Right cardiac atrium (tissue), 5 donors: ENCODE measurements around the gene VWCE. TPM values are rescaled to one million over a fixed set of nuclear protein-coding genes. Genes with fewer than 3 reads are reported as not detected.
A peak's percentile ranks its signal among the peaks of the same experiment; 100 is the strongest.

Experiments used
- ATAC-seq, 2 donors: fragments of 200-7000 bp; cut with Tn5 transposase; one replicate each; pipeline versions ENCODE4 v1.8.0 to v1.9.1; 2020; ENCODE audit warnings: moderate library complexity in 2 of 2, mild to moderate bottlenecking in 1 of 2
- DNase-seq, 3 donors: peaks; one replicate each; pipeline ENCODE4 v3.0.0-alpha.2; 2020
- H3K27ac ChIP-seq: one replicate; pipeline ENCODE4 v1.5.1; 2013; ENCODE audit warnings: mild to moderate bottlenecking, low read length, control low read depth, moderate library complexity
- H3K27me3 ChIP-seq: one replicate; pipeline ENCODE4 v1.6.1; 2013; ENCODE audit not compliant: control insufficient read depth, insufficient read depth
- H3K4me1 ChIP-seq: one replicate; pipeline ENCODE4 v1.6.1; 2013; ENCODE audit warnings: low read length; ENCODE audit not compliant: control insufficient read depth, insufficient read depth
- H3K4me3 ChIP-seq: one replicate; pipeline ENCODE4 v1.5.1; 2013; ENCODE audit warnings: low read length, control low read depth
- H3K9me3 ChIP-seq: one replicate; pipeline ENCODE4 v1.6.1; 2013; ENCODE audit warnings: low read length; ENCODE audit not compliant: control insufficient read depth
- WGBS: extraction: QIAGEN DNeasy Blood & Tissue Kit; methylation state at CpG from one replicate; pipeline ENCODE4 v1.1.7; 2013; 5-methylcytosine and 5-hydroxymethylcytosine counted together
- intact Hi-C, 4 donors: fragments of 100-400 bp; cut with DNase I; formaldehyde crosslinking; loops; one replicate each; pipeline versions ENCODE4 v1.11.0 to v1.14.0; 2022 to 2023
- polyA plus RNA-seq: library from polyadenylated mRNA; stranded (reverse); fragments of 200-250 nt; gene quantifications from one replicate; pipeline ENCODE4 v1.2.3, GENCODE V29; 2013
- total RNA-seq, 4 donors: library from RNA; stranded (reverse); fragmentation: NEBNext Ultra II Directional; extraction: Animal tissue kit (Norgen Biotek cat#: 25700); gene quantifications; one replicate each; pipeline ENCODE4 v1.2.1, GENCODE V29; 2021
- donor health status: healthy with polysubstance abuse.
- donor health status: DM: no; HTN: yes; CAD: no.
- donor health status: DM: no; HTN: no; CAD: no.
- donor health status: DM: no; HTN: yes; CAD: no; lungs with severe emphysema.
- donor health status: DM: yes; HTN: yes; CAD: no.

VWCE gene
- total and polyA plus RNA-seq, 5 donors, result 0.70 to 2.2 (median 1.1) TPM

- DNase-seq, result peak in 2 of 3 donors; percentile 52 to 75
- Histone ChIP-seq H3K9me3 (no peaks in the 10 kb centered on the region), H3K4me1 (peaks cover 8% of the 10 kb centered on the region), H3K27me3 (no peaks in the 10 kb centered on the region), H3K27ac (no peak overlapping the region), H3K4me3 (no peak overlapping the region)
- 19% methylated on average over 5 of the region's 5 CpGs for WGBS
- ATAC-seq, result peak; percentile 56 to 81
- intact Hi-C loops, result no loop called here
Measured at GRCh38 chr11:61297746-61298145, 2.6 kb upstream of the VWCE start.

GRCh38 chr11:61297341-61297740 is 2.2 kb upstream of the VWCE start:
- H3K27me3 ChIP-seq, result no peaks in the 10 kb centered on the region
- no peaks in the 10 kb centered on the region for H3K9me3 ChIP-seq
- no peak overlapping the region for H3K27ac ChIP-seq
- peaks cover 8% of the 10 kb centered on the region for H3K4me1 ChIP-seq
- ATAC-seq, result no peak
- 28% methylated on average over 1 of the region's 1 CpG for WGBS
- no peak for DNase-seq
- intact Hi-C loops, result no loop called here
- H3K4me3 ChIP-seq, result no peak overlapping the region

GRCh38 chr11:61295596-61295926 is 445 bp upstream of the VWCE start:
- H3K4me1 ChIP-seq, result peaks cover 8% of the 10 kb centered on the region
- ATAC-seq, result no peak
- WGBS, result 56% methylated on average over 12 of the region's 12 CpGs
- no peak overlapping the region for H3K27ac ChIP-seq
- H3K27me3 ChIP-seq, result no peaks in the 10 kb centered on the region
- DNase-seq, result peak in 1 of 3 donors; percentile 40
- H3K9me3 ChIP-seq, result no peaks in the 10 kb centered on the region
- H3K4me3 ChIP-seq, result no peak overlapping the region
- intact Hi-C loops, result no loop called here

GRCh38 chr11:61293867-61294716 is 1.0 kb downstream of the VWCE start:
- H3K4me3 ChIP-seq, result peak overlapping the region; percentile 62
- peaks cover 8% of the 10 kb centered on the region for H3K4me1 ChIP-seq
- H3K9me3 ChIP-seq, result no peaks in the 10 kb centered on the region
- WGBS, result under 1% methylated on average over 60 of the region's 60 CpGs
- no peak overlapping the region for H3K27ac ChIP-seq
- intact Hi-C loops, result no loop called here
- no peaks in the 10 kb centered on the region for H3K27me3 ChIP-seq
- ATAC-seq, result peak; percentile 58
- DNase-seq, result peak; percentile 61 to 89 (median 80)

GRCh38 chr11:61292356-61292755 is 2.8 kb downstream of the VWCE start:
- H3K27ac ChIP-seq, result no peak overlapping the region
- peaks cover 5% of the 10 kb centered on the region for H3K4me1 ChIP-seq
- ATAC-seq (no peak), DNase-seq (no peak)
- intact Hi-C loops, result no loop called here
- H3K9me3 ChIP-seq, result no peaks in the 10 kb centered on the region
- no peaks in the 10 kb centered on the region for H3K27me3 ChIP-seq
- 90% methylated on average over 2 of the region's 2 CpGs for WGBS
- H3K4me3 ChIP-seq, result no peak overlapping the region

GRCh38 chr11:61290905-61291690 is 4.0 kb downstream of the VWCE start:
- no peak overlapping the region for H3K4me3 ChIP-seq
- ATAC-seq (no peak), DNase-seq (peak in 1 of 3 donors; percentile 20)
- no peaks in the 10 kb centered on the region for H3K27me3 ChIP-seq
- no peaks in the 10 kb centered on the region for H3K9me3 ChIP-seq
- H3K27ac ChIP-seq, result no peak overlapping the region
- H3K4me1 ChIP-seq, result peaks cover 5% of the 10 kb centered on the region
- 88% methylated on average over 12 of the region's 12 CpGs for WGBS
- intact Hi-C loops, result no loop called here

GRCh38 chr11:61287338-61287977 is 7.7 kb downstream of the VWCE start:
- no peak for ATAC-seq

GRCh38 chr11:61283613-61284012 is 11.5 kb downstream of the VWCE start:
- DNase-seq (no peak), ATAC-seq (no peak)
- Histone ChIP-seq H3K4me1 (no peaks in the 10 kb centered on the region), H3K27me3 (no peaks in the 10 kb centered on the region), H3K9me3 (no peaks in the 10 kb centered on the region), H3K27ac (no peak overlapping the region), H3K4me3 (no peak overlapping the region)
- intact Hi-C loops, result no loop called here
- 90% methylated on average over 4 of the region's 4 CpGs for WGBS

More at GRCh38 chr11:61287338-61287977, 7.7 kb downstream of the VWCE start:
- WGBS, result 85% methylated on average over 14 of the region's 14 CpGs
- Histone ChIP-seq H3K4me1 (no peaks in the 10 kb centered on the region), H3K27ac (no peak overlapping the region), H3K4me3 (no peak overlapping the region), H3K9me3 (no peaks in the 10 kb centered on the region), H3K27me3 (no peaks in the 10 kb centered on the region)
- no peak for DNase-seq
- intact Hi-C loops, result no loop called here

GRCh38 chr11:61281581-61282250 is 13.4 kb downstream of the VWCE start:
- intact Hi-C loops, result no loop called here
- peak; percentile 52 to 87 (median 78) for DNase-seq

GRCh38 chr11:61280883-61281580 is 14.1 kb downstream of the VWCE start:
- 90% methylated on average over 20 of the region's 20 CpGs for WGBS
- intact Hi-C loops, result no loop called here
- no peak overlapping the region for H3K27ac ChIP-seq
- no peaks in the 10 kb centered on the region for H3K27me3 ChIP-seq
- no peaks in the 10 kb centered on the region for H3K9me3 ChIP-seq
- DNase-seq (no peak), ATAC-seq (peak in 1 of 2 donors; percentile 34)
- no peak overlapping the region for H3K4me3 ChIP-seq
- no peaks in the 10 kb centered on the region for H3K4me1 ChIP-seq

More at GRCh38 chr11:61281581-61282250, 13.4 kb downstream of the VWCE start:
- H3K4me1 ChIP-seq, result no peaks in the 10 kb centered on the region
- WGBS, result 45% methylated on average over 35 of the region's 35 CpGs
- H3K9me3 ChIP-seq, result no peaks in the 10 kb centered on the region
- ATAC-seq, result peak; percentile 87 to 93
- no peak overlapping the region for H3K4me3 ChIP-seq
- H3K27ac ChIP-seq, result no peak overlapping the region
- H3K27me3 ChIP-seq, result no peaks in the 10 kb centered on the region
